GM19452 (cell line): ENCODE data around the gene PXN.
"Not testable (repeated sequence)": the region's sequence is repeated elsewhere in the genome, so short reads cannot be mapped to it uniquely, and the experiment has no call there.

ENCODE experiments used
- ATAC-seq: cut with Tn5 transposase; IDR thresholded peaks from one replicate; pipeline ENCODE4 v1.9.1; 2021; ENCODE audit not compliant: unreplicated experiment

The PXN gene

DNA sequence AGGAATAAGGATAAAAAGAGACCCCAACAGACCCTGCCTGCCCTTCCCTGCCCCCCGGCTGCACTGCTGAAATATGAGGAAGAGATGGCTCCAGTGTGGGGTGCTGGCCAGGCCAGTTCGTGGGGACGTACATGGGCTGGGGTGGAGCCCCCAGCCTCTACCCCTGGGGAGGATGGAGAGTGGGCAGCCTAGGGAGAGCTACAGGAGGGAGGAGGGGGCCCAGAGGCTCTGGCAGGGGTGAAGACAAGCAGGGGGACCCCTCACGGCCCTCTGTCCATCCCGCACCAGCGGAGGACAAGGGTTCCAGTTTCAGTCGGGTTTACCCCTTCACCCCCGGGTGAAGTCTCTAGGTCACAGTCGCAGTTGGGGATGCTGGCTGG, 53.6 kb downstream of the PXN start:
- no peak for ATAC-seq

DNA sequence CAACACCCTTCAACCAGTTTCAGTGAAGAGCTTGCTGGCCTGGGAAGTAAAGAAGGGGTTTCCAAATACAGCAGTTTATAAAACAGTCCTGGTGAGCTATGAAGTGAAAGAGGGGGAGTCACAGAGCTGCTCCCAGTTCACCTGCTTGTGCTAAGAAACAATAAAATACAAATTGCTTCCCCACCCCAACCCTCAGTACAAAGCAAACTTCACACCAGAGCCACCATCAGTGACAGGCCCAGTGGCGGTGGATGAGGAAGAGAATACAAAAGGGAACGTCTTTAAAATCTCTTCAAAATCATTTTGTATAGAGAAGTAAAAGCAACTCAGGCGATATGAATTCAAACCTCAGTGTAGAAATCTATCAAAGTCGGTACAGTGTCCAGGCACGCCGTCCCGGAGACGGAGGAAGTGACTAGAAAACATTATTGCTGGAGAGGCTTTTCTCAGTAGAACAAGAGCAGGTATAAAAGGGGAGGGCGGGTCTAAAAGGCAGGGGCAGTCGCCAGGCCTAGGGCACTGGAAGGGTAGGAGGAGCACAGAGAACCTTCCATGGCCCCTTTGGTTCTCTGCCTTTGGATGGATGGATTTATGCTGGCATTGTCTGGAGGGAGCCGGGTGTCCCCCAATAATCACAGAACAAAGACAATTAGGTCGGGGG, 54.2 kb downstream of the PXN start:
- ATAC-seq = no peak

DNA sequence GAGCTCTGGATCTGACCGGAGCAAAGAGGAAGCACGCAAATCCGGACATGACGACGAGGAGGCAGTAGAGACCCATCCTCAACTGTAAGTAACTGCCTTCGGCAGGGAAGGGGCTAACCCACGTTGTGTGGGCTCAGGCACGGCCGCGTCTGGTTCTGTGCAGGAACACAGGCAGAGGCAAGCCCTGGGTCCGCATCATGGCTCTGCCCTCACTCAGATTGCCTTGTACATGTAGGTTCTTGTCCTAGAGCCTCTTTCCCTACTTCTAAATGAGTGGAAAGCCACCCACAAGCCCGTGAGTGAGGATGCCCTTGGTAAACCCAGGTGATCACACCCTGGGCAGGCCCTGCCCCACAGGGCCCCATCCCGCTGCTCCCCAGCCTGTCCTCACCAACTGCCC, 55.7 kb downstream of the PXN start:
- ATAC-seq = no peak

DNA sequence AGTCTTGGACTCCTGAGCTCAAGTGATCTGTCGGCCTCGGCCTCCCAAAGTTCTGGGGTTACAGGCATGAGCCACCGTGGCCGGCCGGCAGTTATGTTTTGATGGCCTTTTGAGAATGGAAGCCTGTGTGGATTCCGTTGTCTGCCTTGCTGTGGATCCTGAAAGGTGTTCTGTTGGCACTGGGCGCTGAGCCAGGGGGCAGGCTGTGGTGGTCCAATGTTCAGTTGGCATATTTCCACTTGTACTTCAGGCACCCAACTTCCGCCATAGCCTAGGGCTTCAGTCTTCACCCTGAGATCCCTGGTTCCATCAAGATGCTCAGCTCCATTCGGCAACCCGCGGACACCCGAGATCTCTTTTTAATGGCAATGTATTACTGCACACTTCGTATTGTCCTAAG, 58.3 kb downstream of the PXN start:
- no peak for ATAC-seq

DNA sequence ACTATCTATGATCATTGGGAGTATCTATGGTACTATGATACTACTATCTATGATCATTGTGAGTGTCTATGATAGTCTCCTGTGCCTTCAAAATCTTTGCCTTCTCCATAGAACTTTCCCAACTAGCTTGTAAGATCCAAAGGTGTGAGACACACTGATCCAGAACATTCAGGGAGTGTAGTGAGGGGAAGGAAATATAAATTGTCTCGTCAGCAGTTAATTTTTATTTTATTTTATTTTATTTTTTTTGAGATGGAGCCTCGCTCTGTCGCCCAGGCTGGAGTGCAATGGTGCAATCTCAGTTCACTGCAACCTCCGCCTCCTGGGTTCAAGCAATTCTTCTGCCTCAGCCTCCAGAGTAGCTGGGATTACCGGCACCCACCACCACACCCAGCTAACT, 58.7 kb downstream of the PXN start:
- ATAC-seq = not testable (repeated sequence)

DNA sequence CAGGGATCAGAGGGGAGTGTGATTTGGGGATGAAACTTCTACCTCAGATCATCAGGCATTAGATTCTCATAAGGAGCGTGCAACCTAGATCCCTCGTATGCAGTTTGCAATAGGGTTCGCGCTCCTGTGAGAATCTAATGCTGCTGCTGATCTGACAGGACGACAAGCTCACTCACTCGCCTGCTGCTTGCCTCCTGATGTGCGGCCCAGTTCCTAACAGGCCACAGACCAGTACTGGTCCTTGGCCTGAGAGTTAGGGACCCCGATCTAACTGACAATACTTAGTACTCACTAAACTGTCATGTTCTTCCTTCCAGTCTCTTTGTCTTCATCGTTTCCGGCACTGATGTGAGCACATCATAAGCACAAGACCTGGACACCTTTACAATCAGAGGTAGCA, 59.3 kb downstream of the PXN start:
- ATAC-seq = no peak

DNA sequence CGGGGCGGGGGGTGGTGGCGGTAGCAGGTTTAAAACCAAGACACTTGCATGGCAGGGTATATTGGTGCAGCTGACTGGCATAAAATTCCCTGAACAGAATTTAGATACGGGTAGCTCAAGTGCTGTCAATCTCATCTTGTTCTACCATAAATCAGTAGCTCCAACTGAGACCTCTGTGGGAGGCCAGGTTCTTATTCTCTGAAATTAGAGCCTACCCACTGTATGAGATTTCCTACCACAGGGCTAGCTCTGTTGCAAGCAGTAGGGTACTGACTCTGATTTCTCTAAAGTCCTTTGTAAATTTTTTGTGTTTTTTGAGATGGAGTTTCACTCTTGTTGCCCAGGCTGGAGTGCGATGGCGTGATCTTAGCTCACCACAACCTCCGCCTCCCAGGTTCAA, 61.4 kb downstream of the PXN start:
- no peak for ATAC-seq

DNA sequence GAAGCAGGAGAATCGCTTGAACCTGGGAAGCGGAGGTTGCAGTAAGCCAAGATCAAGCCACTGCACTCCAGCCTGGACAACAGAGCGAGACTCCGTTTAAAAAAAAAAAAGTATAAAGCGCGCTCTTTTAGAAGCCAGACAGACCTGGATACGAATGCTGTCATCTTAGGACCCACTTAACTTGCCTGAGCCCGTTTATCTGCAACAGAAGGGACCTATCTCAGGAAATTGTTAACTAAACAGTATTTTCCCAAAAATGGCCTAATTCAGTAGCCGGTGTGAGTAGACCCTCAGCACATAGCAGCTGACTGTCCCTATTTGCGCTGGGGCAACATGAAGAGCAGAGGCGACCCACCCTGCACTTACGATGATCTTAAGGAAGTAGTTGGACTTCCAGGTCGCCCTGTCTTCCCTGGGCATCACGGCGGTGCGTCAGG, 65.1 kb downstream of the PXN start:
- ATAC-seq = no peak

DNA sequence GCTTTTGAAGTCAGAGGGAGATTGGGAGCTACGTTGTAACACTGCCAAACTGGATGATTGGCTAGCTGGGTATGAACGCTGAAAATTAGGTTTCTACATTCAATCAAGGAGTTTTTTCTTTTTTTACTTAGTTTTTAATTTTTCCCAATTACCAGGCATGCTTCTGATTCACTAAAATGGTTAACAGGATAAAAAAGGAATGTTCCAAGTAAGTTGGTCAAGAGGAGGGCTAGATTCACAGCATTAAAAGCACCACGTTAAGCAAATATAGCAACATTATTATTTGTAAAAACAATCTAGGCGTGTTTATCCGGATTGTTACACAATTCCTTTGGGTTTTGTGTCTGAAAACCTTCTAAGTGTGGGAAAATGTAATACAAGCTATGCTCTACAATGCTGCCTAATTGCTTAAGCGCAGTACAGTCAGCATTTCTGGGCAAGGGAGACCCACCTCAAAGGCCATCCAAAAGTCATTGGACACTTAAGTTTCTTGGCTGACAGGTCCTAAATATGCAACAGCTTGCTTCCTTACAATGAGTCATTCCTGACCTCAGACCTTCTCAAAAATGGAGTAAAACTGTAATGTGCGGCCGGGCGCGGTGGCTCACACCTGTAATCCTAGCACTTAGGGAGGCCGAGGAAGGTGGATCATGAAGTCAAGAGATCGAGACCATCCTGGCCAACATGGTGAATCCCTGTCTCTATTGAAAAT, 65.8 kb downstream of the PXN start:
- ATAC-seq = no peak

DNA sequence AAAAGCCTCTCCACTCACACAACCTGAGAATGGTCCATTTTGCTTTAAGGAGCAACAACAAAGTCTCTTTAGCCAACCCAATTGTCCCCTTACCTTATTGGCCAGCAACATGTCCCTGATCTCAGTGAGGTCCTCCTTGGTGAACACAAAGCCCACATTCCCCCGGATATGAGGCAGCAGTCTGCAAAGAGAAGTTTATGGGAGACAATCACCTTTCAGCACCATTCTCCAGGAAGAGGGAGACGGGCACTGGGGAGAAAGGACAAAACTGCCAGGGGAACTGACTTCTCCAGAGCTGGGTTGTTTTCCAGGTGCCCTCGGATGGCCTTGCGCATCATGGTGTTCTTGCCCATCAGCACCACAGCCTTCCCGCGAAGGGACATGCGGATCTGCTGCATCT, 66.5 kb downstream of the PXN start:
- no peak for ATAC-seq

DNA sequence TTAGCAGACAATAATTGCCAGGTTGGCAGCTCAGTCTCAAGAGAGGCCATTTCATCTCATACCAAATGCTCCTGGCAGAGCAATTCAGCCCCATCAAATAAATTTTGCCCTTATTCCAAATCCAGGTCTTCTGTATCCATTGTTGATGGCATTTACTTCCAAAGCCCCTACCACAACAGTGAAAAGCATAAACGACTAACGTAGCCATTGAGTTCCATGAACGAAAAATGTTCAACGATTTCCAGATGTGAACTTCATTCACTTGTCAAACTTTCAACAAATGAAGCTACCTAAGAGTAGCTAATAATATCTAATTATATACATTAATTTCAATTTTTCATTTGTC, 68.0 kb downstream of the PXN start:
- ATAC-seq = no peak

DNA sequence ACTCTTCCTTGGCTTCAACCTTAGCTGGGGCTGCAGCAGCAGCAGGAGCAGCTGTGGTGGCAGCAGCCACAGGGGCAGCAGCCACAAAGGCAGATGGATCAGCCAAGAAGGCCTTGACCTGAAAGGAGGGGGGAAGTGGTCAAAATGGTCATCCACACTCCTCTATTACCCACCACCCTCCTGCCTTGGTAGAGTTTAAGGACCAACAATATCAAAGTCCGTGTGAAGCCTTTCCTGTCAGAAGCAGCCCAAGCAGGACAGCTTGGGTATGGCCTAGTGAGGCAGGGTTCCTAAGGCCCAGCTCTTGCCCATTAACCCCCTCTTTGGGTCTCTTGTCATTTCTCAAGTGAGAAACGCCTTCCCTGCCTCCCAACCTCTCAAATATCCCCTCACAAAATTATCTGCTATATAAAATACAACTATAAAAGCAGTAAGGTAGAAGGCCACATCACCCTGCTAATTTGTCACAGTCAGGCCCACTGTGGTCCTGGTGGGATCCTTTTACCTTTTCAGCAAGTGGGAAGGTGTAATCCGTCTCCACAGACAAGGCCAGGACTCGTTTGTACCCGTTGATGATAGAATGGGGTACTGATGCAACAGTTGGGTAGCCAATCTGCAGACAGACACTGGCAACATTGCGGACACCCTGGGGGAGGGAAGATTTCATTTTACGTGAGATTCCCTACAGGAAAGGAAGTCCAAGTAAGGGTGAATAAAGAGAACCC, 68.6 kb downstream of the PXN start:
- ATAC-seq = not testable (repeated sequence)

DNA sequence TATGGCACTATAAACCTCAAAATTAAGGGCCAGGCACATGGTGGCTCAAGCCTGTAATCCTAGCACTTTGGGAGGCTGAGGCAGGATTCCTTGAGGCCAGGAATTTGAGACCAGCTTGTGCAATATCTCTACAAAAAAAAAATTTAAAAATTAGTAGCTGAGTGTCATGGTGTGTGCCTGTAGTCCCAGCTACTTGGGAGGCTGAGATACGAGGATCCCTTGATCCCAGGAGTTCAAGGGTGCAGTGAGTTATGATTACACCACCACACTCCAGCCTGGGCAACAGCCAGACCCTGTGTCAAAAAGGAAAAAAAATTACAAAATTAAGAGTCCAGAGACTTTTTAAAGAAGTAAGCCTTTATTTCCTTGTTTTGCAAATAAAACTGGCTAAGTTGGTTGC, 69.2 kb downstream of the PXN start:
- ATAC-seq = no peak

DNA sequence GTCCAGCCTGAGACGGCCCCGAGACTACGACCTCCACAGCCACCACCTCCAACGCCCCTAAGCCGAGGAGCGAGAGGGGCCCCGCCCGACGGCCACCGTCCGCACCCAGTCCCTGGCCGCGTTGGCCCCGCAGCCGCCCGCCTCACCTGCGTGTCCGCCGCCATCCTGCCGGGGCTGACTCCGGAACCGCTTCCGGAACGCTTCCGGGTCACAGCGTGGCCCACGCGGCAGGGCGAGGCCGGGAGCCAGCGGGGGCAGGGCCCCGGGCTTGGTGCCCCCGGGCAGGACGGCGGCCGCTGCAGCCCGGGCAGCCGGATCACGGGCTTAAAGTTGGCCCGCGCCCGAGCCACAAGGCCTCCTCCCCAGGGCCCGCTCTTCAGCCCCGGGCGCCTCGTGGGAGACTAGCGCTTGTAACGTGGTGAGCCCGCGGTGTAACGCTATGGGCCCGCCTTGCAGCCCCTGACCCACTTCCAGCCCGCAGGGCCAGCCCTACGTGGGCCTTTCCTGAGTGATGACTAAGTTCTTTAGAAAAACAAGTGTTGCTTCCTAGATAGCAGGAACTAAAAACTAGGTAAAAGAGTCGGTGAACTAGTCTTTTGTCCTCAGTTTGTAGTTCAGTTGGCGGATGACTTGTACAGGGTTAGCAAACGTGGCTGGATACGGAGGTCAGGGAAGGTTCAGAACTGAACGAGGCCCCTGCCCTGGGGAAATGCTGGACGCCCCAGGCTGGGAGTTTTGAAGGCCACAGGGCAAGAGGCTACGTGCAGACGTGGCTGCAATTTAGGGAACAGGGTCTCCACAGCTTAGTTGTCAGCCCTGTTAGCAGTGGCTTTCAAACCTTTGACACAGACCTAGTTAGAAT, 70.8 kb downstream of the PXN start, which contains the start of gene GCN1:
Gene GCN1 (minus strand): TSS at position 182 of the 862 bp plus-strand sequence. CDS start 18 bp downstream, at position 164.
- ATAC-seq = peak; percentile 69

DNA sequence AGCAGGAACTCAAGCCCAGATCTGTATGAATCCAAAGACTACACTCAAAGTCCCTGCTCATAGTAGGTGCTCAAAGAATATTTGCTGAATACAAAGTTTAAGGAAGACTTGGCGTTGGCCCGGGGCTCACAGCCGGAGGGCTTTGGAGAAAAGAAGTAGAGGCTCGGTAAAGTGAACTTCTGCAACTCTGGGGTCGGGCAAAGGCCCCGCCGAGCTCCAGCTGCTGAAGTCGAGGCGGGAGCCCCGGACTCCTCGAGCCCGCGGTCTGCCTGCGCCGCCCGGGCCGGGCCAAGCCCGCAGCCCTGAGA, 71.3 kb downstream of the PXN start:
- no peak for ATAC-seq

DNA sequence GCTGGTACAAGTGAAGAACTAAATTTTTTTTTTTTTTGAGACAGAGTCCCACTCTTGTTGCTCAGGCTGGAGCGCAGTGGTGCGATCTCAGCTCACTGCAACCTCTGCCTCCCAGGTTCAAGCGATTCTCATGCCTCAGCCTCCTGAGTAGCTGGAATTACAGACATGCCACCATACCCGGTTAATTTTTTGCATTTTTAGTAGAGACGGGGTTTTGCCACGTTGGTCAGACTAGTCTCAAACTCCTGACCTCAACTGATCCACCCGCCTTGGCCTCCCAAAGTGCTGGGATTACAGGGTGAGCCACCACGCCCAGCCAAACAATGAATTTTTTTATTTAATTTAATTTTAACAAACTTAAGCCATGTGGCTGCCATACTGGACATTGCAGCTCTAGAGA, 72.2 kb downstream of the PXN start:
- not testable (repeated sequence) for ATAC-seq

DNA sequence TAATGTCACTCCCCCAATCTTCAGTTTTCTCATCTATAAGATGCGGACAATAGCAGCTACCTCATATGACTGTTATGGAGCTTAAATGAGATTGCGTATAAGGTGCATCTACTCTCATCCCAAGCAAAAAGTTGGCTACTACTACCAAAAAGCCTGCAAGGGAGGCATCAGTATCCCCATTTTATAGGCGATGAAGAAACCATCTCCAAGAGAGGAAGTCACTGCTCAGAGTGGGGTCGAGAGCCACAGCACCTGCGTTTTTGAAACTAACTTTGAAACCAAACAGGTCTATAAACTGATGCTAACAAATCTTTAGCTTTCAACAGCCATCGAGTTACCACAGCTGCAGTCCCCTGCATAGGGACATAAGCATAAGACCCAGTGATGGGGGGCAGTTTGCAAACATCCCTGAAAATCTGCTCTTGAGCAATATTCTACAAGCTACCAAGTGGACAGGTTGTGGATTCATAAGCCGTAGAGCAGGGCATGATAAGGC, 74.5 kb downstream of the PXN start:
- no peak for ATAC-seq

DNA sequence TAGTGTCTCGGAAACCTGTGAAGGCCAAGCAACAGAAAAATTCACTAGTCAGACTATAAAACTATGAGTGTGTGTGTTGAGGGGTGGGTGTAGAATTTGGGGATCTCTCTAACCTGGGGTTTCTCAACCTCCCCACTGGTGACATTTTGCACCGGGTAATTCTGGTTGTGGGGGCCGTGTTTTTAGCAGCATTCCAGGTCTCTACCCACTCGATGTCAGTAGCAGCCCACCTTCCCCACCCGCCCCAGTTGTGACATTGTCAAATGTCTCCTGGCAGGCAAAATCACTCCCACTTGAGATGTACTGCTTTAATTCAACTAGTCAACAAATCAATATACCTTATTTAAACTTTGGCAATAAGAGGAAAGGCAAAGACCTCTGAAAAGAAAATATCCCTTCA, 75.1 kb downstream of the PXN start:
- no peak for ATAC-seq

DNA sequence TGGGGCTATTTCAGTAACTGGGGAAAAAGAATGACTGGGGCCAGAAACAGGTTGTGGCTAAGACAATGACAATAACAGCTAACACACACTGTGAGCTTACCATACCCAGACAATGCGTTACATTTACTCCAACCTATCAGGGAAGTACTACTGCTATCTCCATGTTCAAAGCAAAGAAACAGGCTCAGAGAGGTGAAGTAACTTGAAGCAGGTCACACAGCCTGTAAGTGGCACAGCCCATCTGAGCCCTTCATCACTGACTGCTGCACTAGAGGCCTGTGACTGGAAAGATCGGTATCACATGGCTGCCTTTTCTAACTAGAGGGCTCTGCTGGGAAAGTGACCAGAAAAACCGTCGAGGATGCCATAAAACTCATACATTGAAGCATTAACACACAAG, 78.9 kb downstream of the PXN start:
- no peak for ATAC-seq

DNA sequence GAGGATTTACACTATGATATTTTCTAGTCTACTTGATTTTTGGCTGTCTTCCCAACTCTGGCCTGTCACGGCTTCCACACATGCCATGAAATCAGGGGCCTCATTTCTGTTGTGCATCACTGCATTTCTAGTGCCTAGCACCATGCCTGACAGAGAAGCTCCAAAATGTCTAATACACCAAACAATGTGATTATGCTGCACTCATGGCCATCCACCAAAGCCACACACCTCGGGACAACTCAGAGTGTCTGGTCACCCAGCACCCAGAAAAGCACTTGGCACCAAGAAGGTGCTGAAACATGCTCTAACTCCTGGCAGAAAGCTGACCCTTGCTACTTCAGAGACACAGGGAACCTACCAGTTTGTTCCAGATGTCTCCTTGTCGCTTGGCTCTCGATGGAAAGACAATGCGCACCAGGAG, 82.3 kb downstream of the PXN start:
- ATAC-seq = no peak

DNA sequence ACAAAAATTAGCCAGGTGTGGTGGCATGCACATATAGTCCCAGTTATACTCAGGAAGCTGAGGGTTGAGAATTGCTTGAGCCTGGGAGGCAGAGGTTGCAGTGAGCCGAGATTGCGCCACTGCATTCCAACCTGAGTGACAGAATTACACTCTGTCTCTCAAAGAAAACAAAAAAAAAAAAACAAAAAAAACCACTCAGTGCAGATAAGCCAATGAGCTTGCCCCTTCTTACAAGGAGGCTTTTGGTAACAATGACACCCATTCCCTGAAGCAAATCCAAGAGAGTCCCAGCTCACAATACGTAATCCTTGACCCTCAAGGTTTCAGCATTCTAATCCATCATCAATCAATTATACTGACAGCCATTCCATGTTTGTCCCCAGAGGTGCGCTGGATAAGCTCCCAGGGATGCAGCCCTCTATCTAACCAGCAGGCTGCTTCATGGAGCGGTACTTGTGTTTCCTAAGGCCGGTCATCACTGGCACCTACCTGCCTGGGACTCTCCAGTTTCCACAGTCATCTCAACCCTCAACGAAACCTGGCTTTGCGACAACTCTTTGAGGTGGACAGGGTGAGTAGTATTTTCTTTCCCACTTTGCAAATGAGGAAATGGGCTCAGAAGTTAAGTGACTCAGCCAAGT, 83.4 kb downstream of the PXN start:
- no peak for ATAC-seq
